ENCODE data around the gene GLIS1.

Gene GLIS1

DNA sequence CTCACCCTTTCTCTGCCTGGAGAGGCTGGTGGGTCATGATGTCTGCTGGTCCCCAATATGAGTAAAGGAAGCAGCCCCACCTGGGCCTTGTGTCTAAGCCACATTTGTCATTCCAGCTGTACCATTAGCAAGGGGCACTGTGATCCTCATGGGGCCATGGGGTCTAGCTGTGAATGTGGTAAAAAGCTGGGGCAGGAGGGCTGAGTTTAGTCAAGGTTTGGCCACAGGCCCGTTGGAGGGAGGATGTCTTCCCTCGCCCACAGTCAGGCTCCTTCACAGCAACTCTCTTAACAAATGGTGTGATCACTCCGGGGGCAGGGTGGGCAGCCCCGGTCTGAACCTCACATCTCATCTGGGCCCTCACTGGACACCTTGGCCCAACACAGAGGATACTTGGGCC lies 164.3 kb downstream of the GLIS1 start:
- no peak overlapping the region for H3K4me3 ChIP-seq (ENCODE audit: low read length)
- TF ChIP-seq, protein P1, sequence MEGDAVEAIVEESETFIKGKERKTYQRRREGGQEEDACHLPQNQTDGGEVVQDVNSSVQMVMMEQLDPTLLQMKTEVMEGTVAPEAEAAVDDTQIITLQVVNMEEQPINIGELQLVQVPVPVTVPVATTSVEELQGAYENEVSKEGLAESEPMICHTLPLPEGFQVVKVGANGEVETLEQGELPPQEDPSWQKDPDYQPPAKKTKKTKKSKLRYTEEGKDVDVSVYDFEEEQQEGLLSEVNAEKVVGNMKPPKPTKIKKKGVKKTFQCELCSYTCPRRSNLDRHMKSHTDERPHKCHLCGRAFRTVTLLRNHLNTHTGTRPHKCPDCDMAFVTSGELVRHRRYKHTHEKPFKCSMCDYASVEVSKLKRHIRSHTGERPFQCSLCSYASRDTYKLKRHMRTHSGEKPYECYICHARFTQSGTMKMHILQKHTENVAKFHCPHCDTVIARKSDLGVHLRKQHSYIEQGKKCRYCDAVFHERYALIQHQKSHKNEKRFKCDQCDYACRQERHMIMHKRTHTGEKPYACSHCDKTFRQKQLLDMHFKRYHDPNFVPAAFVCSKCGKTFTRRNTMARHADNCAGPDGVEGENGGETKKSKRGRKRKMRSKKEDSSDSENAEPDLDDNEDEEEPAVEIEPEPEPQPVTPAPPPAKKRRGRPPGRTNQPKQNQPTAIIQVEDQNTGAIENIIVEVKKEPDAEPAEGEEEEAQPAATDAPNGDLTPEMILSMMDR (conservative IDR thresholded peaks at IDR 0.05; ENCODE audit: low read depth, low read length) = no peak
- DNase-seq (ENCODE audit: low read depth) = no peak

DNA sequence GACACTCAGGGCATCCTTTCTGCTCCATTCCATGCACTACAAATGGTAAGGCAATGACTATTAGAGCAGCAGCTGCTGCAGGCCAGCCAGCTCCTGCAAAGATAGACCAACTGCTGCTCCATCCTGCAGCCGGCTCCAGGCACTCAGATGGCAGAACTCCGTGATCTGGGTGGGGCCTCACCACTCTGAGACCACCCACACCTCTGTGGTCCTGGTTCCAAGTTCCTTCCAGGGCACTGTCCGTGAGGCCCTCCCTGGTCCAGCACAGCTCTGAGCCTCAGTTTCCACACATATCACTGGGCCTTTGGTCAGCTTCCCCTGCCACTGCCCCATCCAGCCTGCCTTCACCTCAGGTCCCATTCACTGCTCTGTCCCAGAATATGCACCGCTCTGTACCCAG lies 165.0 kb downstream of the GLIS1 start:
- DNase-seq (ENCODE audit: low read depth) = no peak
- TF ChIP-seq, protein P1 (conservative IDR thresholded peaks at IDR 0.05; ENCODE audit: low read depth, low read length) = no peak
- H3K4me3 ChIP-seq (ENCODE audit: low read length) = no peak overlapping the region

DNA sequence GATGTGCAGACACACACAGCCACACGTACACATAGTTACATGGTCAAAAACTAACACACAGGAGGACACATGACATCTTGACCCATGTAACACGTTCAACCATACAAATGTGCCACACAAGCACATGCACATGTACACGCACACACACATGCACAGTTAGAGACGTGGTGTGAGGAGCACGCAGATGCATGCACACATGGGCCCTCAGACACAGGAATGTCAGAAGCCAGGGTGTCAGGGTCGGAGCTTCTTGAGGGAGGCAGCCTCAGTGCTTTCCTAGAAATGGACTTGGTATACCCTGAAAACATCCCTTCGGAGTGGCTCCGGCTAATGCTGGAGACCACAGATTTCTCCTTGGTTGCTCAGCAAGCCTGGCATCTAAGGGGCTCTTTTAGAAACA lies 165.4 kb downstream of the GLIS1 start:
- H3K4me3 ChIP-seq (ENCODE audit: low read length) = no peak overlapping the region
- TF ChIP-seq, protein P1 (conservative IDR thresholded peaks at IDR 0.05; ENCODE audit: low read depth, low read length) = no peak
- DNase-seq (ENCODE audit: low read depth) = no peak

DNA sequence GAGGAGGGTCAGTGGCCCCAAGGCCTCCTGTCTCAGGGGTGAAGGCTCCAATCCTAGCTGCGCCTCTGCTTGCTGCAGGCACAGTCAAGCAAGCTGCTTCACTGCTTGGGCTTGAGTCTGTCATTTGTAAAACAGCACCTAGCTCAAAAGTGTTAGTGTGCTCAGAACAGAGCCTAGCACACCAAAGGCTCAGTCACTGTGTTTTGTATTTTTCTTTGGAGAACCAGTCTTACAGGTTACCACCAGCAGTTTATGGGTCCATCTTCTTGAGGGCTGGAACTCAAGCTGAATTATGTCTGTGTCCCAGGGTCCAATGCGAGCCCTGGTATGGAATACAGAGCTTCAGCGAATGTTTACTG lies 166.2 kb downstream of the GLIS1 start:
- TF ChIP-seq, protein P1 (conservative IDR thresholded peaks at IDR 0.05; ENCODE audit: low read depth, low read length) = no peak
- H3K4me3 ChIP-seq (ENCODE audit: low read length) = no peak overlapping the region
- DNase-seq (ENCODE audit: low read depth) = no peak

DNA sequence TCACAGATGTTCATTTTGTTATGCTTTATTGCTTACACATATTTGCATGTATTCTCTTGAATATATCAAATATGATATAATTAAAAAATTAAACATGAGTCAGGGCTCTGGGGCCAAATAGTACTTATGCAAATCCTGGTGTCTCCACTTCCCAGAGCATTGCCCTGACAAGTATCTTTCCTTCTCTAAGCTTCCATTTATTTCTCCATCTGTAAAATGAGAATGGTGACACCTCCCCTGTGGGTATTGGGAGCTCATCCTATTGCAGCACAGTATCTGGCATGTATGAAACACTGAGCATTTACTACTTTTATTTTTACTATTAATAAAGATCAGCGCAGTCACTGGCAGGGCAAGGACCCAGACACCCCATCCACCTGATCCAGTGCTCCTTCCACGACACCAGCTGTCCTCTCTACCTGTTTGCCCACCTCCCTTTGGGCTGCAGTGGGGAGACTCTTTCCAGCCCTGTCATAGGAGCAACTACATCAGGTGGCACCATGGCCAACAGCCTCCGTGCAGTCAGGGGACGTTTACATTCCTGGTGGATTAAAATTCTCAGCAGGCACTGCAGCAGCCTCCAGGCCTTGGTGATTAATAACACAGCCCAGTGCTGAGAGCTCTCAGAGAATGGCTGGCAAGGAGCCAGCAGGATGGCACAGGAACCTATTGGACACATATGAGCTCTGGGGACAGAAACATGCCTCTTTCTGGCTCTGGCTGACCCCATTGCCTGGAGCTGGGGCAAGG lies 166.7 kb downstream of the GLIS1 start:
- peak; percentile 97 for DNase-seq (ENCODE audit: low read depth)
- no peak overlapping the region for H3K4me3 ChIP-seq (ENCODE audit: low read length)
- TF ChIP-seq, protein P1 (conservative IDR thresholded peaks at IDR 0.05; ENCODE audit: low read depth, low read length) = no peak

DNA sequence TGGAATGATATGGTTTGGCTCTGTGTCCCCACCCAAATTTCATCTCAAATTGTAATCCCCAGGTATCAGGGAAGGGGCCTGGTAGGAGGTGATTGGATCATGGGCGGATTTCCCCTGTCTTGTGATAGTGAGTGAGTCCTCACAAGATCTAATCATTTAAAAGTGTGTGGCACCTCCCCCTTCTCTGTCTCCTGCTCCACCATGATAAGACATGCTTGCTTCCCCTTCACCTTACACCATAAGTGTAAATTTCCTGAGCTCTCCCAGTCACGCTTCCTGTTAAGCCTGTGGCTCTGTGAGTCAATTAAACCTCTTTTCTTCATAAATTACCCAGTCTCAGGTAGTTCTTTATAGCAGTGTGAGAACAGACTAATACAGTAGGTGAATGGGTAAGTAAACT lies 170.4 kb downstream of the GLIS1 start:
- H3K4me3 ChIP-seq (ENCODE audit: low read length) = no peak overlapping the region

DNA sequence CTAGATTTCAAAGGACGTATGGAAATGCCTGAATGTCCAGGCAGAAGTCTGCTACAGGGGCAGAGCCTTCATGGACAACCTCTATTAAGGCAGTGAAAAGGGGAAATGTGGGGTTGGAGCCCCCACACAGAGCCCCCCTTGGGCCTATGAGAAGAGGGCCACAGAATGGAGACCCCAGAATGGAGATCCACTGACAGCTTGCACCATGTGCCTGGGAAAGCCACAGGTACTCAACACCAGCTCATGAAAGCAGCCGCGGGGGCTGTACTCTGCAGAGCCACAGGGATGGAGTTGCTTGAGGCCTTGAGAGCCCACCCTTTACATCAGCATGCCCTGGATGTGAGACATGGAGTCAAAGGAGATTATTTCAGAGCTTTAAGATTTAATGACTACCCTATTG lies 171.1 kb downstream of the GLIS1 start:
- TF ChIP-seq, protein P1 (conservative IDR thresholded peaks at IDR 0.05; ENCODE audit: low read depth, low read length) = no peak
- H3K4me3 ChIP-seq (ENCODE audit: low read length) = no peak overlapping the region
- no peak for DNase-seq (ENCODE audit: low read depth)

More for the DNA sequence above, 170.4 kb downstream of the GLIS1 start:
- TF ChIP-seq, protein P1 (conservative IDR thresholded peaks at IDR 0.05; ENCODE audit: low read depth, low read length) = no peak
- no peak for DNase-seq (ENCODE audit: low read depth)

All from retinal pigment epithelial cell (primary cell).